GM12875 (cell line): ENCODE results near the gene PTPRZ1.

Experiments used
- H3K4me3 ChIP-seq: one replicate; pipeline ENCODE4 v1.5.1; 2011; ENCODE audit warnings: low read depth, low read length, control low read depth
- TF ChIP-seq, protein P1 (sequence below): IDR thresholded peaks from 2 replicates; pipeline ENCODE4 v1.5.1; 2011; ENCODE audit warnings: low read depth, mild to moderate bottlenecking, control low read depth, inconsistent platforms, low read length, moderate library complexity, borderline replicate concordance; ENCODE audit not compliant: insufficient read depth

Gene PTPRZ1

DNA sequence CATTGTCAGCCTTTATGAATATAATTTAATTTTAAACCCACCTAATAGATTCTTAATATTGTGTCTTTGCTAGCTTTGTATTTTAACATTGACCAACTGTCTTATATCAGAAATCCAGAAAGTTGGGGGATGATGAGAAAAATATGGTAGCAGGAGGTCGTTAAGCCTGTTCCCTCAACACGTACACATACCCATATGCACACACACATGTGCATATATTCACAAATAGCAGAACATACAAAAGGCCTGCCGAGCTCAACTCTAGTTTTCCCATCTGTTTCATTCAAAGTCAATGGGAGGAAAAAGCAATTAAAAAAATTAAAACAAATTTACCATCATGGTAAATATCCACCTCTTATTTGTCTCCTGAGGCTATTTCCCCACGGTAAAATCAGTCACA lies 25.9 kb upstream of the PTPRZ1 start:
- TF ChIP-seq, protein P1, sequence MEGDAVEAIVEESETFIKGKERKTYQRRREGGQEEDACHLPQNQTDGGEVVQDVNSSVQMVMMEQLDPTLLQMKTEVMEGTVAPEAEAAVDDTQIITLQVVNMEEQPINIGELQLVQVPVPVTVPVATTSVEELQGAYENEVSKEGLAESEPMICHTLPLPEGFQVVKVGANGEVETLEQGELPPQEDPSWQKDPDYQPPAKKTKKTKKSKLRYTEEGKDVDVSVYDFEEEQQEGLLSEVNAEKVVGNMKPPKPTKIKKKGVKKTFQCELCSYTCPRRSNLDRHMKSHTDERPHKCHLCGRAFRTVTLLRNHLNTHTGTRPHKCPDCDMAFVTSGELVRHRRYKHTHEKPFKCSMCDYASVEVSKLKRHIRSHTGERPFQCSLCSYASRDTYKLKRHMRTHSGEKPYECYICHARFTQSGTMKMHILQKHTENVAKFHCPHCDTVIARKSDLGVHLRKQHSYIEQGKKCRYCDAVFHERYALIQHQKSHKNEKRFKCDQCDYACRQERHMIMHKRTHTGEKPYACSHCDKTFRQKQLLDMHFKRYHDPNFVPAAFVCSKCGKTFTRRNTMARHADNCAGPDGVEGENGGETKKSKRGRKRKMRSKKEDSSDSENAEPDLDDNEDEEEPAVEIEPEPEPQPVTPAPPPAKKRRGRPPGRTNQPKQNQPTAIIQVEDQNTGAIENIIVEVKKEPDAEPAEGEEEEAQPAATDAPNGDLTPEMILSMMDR: no peak
- no peak overlapping the region for H3K4me3 ChIP-seq

DNA sequence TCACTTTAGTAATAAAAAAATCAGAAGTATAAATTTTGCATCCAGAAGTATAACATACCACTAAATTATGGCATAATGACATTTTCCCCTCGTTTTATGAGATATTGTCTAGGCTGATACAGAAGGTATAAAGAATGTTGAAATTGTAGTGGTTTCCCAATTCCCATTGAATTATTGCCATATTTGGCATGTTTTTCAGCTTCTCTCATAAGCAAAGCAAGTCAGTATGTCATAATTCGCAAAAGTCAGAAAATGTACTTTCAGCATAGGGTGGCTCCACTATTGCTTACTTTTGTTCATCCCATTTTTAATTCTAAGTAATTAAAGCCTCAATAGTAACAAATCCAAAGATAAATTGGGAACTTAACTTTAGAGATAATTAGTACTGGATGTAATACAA lies 19.7 kb upstream of the PTPRZ1 start:
- TF ChIP-seq, protein P1: no peak
- H3K4me3 ChIP-seq: no peak overlapping the region

DNA sequence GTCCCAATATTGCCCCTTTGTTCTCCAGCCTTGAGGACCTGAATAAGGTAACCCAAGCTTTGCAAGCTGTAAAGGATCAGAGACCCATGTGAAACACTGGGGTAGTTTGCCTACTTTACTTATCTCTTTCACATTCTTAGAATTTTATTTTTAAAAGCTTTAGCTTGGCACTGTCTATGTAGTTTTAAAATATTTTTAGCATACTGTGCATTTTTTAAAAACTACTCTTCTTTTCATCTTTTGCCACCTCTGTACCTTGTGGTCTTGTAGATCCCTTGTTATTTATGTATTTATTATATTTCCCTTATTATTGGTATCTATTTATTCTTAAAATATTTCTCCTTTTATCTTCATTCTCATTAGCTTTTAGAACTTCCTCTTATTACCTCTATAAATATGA lies 12.0 kb upstream of the PTPRZ1 start:
- H3K4me3 ChIP-seq: no peak overlapping the region
- TF ChIP-seq, protein P1: no peak

DNA sequence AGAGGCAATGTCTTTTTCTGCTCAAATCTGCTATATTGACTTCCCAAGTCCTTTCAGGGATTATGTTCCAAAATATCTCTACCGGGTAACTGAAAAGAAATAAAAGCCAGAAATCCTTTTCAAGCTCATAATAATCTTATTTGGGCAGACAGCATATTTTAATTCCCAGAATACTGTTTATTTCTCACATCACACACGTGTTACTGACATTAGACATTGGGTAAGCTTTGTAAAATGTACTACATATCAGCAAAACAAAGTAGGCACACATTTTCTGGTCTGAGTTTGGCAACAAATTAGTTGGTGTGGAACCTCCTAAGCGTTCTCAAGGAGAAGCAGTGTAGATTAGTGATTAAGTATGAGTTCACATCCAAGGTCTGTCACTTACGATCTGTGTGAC lies 10.4 kb upstream of the PTPRZ1 start:
- no peak overlapping the region for H3K4me3 ChIP-seq
- TF ChIP-seq, protein P1: no peak

DNA sequence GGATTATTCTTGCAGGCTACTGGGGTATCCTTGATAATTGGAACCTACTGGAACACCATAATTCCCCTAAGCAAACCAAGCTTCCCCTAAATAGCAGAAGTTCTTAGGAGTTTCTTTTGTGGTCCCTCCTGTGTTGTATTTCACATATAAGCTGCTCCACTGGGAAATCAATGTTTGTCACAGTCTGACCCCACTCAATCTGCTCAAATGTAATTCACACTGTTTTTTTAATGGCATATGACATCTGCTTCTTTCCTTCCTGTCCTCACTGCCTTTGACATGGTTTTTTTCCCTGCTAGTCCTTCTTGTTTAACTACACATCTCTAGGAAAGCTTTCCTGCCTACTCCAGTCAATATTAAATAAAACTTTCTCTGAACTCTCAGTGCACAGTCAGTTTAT lies 1.8 kb upstream of the PTPRZ1 start:
- no peak overlapping the region for H3K4me3 ChIP-seq
- TF ChIP-seq, protein P1: no peak

DNA sequence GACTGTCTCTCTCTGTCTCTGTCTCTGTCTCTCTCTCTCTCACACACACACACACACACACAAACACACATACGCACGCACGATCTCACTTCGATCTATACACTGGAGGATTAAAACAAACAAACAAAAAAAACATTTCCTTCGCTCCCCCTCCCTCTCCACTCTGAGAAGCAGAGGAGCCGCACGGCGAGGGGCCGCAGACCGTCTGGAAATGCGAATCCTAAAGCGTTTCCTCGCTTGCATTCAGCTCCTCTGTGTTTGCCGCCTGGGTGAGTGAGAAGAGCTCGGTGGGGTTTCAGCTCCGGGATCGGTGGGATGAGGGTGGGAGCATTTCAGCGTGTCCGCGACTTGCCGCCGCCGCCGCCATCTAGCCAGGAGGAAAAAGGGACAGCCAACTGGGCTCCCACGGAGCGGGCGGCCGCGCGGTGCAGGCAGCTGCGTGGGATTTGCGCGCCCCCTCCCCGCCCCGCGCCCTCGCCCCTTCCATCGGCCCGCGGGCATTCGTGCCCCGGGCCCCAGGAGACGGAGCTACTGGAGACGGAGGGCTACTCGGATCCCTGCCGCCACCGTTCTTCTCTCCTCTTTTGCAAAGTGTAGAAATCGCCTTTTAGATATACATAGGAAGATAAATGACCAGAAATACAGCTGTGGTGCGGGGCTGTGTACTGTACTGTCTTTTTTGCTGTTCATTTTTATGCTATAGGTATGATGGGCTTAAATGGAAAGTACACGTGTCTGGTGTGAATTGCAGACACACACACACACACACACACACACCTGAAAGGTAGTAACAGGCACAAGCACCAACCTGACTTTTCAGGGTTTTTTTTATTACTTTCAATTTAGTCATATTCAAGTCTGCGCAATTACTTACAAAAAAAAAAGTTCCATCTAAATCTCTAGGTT lies 581 bp downstream of the PTPRZ1 start:
- TF ChIP-seq, protein P1: no peak
- H3K4me3 ChIP-seq: no peak overlapping the region

DNA sequence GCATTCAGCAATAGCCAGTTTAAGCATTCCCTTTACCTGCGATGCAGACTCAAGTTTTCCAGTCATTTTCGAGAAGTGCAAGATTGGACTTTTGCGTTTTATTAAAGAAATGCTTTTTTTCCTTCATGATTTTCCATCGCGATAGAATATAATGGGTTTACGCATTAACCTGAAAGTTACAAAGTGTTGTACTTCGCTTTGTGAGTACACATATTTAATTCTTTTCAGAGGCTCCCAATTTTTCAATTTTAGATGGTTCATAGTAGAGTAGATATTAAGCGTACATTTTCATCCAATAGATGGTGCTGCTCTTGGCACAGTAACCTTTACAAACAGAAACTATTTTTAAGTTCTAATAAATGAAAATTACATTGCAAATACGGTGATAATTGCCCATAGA lies 1.3 kb downstream of the PTPRZ1 start:
- TF ChIP-seq, protein P1: no peak
- no peak overlapping the region for H3K4me3 ChIP-seq
